Activated CD4-positive, alpha-beta T cell treated with anti-CD3 and anti-CD28 coated beads, Interleukin-2, amount 50 U/mL, for 1 hour (primary cell): ENCODE measurements around the gene VWF.

Experiments used
- DNase-seq: peaks from one replicate; pipeline ENCODE4 v3.0.0-alpha.2; 2020

The VWF gene

DNA sequence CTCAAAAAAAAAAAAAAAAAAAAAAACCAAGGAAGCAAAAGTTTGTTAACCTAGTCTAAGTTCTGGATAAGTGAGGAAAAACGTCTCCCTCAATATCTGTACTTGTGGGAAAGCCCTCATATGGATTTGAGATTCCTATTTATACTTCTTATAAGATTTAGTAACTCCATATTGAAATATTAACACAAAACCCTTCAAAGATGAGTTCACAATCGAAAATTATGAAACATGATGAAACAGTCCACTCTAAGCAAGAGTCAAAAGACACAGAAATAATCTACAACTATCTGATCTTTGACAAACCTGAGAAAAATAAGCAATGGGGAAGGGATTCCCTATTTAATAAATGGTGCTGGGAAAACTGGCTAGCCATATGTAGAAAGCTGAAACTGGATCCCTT is 25.2 kb downstream of the VWF start:
- DNase-seq: no peak

DNA sequence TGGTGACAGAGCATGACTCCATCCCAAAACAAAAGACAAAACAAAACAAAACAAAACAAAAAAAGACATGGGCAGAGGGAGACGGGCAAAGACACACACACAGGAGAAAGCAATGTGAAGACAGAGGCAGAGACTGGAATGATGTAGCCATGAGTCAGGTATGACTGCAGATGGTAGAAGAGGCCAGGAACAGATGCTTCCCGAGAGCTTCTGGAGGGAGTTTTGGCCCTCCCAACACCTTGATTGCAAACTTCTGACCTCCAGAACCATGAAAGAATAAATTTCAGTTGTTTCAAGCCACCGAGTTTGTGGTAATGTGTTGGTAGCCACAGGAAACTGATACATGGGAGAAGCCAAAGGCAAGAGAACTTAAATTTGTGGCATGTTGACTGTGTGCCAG is 27.1 kb downstream of the VWF start:
- DNase-seq: no peak

- no peak for DNase-seq
Measured at GRCh38 chr12:6096527-6096926, 27.9 kb downstream of the VWF start.

GRCh38 chr12:6095269-6095668 is 29.2 kb downstream of the VWF start:
- no peak for DNase-seq

DNA sequence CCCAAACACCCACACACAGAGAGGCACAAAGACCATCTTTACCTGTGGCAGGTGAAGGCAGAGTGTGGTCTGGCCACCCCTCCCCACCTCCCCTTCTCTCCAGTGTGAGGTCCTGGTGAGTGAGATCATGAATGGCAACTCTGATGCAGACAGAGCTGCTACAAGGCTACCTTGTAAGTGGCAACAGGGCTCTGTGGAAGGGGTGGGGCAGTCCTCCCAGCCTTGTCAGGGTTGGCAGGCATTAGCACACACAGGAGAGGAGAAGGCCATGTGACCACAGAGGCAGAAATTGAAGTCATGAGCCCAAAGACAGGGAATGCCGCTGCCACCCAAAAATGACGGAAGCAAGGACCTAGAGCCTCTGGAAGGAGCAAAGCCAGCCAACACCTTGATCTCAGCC is 30.7 kb downstream of the VWF start:
- no peak for DNase-seq

DNA sequence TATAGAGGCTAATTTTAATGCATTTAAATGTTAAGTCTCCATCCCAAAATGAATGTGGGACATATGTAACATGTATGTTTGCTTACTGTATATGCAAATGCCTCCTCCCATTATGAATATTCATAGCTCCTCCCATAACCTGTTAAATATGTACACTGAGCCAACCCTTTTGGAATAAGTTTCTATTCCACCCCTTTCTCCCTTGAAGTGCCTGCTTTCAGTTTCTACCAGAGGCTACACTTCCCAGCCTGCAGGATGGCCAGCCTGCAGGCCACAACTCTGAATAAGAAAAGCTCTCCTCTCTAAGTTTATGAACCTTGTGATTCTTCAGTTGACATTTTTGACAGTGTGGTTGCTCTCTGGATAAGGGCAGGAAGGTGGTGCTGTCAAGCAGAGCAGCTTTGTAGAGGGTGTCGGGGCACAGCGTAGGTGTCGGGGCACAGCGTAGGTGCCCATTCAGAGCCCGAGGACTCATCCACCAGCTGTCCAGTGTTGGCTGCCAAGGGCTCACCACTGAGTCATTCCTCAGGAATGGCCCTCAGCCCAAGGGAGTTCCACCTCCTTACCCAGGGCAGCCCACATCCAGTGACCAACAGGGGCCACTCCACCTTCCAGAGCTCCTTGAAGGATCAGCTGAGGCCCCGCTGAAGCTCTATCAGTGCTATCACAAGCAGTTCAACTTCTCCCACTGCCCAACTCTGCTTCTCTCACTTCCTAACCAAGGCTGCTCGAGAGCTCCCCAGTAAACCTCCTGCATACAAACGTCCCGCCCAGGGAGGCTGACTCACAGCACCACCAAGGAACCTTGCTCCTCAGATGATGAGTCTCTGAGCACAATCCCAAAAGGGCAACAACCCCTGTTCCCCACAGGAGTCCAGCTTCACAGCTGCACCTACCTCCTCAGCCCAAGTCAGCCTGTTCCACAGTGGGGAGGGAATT is 31.4 kb downstream of the VWF start:
- no peak for DNase-seq

- DNase-seq: no peak
Measured at GRCh38 chr12:6091786-6092566, 32.5 kb downstream of the VWF start.

GRCh38 chr12:6090803-6091202 is 33.7 kb downstream of the VWF start:
- DNase-seq: no peak

DNA sequence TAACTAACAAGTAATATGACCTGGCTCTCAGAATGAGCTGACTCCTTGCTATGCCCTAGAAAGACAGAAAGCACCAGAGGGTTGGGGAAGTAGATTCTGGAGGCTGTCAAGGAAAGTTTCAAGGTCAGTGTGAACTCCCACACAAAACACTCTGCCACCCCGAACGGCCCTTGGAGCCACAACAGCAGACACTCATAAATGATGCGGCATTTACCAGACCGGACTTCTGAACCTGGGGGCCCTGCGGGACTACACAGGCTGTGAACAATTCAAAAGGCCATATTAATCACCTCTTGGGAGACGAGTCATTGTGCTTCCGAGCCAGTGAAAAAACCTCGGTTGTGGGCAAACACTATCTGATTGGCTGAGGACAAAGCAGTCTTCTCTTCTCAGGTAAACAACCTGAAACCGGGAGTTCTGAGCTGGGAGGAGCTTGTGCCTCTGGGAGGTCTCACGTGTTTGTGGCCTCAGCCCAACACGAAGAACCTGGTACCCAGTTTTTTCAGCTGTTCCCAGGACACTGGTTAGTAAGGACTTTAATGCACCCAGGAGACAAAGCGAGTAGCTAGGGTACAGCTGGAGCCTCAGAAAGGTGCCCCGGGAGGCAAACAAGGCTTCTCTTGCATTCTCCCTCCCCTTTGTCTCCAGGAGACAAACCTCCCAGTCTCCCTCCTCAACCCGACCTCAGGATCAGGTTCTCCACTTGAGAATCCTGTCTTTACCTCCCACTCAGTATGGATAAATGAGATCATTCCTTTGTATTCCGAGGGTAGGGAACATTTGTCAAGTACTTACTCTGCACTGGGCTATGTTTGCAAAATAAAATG is 35.3 kb downstream of the VWF start:
- no peak for DNase-seq

DNA sequence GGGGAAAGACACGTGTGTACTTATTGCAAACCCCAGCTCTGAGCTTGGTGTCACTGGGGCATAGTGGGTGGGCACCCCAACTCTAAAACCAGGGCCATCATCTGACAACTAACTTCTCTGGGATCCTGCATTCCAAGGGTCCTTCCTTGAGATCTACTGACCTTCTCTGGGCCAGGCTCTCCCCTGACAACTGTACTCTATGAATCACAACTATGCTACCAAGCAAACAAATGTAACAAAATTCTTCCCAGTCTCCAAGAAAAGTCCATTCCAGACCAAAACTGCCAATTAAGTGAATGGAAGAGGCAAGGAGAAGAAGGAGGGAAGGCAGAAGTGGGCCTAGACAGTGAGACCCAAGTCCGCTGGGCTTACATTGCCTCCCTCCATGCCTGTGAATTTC is 38.2 kb downstream of the VWF start:
- DNase-seq: no peak

DNA sequence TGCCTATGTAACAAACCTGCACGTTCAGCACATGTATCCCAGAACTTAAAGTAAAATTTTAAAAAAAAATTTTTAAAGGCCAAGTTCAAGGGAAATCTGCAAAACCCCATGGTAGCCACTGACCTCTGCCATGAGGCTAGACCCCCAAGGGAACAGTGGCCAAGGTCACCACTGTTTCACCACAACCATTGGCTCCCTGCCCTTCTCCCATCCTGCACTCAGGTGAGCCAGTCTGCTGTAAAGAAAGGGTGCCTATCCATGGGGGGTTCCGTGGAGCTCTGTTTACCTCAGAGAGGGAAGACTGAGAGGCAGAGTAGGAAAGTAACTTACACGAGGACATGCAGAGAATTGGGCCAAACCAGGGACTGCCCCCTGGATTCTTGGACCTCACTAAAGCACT is 38.6 kb downstream of the VWF start:
- DNase-seq: no peak

DNA sequence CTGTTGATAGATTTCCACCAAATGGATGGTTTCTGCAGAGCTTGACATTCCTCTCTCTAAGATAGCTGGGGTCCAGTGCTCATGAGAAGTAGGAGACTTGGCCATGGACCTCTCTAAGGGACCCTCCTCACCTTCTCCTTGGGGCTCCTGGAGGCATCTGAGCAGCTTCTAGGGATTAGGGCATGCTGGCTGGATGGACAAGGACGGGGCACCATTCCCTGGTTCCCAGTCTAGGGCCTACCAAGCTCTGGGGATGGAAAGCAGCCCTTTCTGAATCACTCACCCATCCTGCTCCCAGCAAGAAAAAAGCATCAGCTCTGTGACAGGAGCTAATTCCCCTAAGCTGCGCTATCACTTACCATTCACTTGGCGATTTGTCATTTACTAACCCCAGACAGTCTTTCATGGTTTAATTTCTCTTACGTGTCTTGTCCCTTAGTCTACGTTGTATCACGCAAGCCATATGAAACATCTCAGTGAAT is 39.5 kb downstream of the VWF start:
- DNase-seq: no peak

DNA sequence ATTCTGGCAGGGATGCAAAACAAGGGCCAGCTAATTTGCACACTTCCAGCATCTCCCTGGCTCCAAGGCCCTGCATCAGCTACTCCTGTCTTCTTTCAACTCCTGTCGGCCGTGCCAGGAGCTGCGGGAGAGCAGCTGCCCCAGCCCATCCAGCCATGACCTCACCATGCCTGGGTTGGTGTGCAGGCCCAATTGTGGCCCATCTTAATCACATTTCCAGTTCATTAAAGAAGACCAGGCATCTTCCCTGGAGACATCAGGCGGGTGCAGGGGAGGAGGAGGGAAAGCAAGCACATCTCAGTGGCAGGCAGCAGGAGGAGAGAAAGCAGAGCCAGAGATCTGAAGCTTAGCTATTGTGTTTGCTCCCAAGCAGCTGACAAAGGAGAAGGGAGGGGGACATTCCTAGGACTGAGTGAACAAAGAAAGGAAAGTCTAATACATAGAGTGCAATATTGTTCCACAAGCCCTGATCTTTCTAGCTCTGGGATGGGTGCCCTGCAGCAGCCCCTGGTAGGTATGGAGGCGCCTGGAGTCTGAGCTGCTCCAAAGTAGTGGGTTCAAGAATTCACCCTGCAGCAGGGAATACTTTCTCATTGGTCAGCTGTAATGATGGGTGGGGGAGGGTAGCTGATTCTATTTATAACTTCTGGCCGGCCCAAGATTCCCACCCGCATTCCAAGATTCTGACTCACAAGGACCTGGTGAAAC is 40.1 kb downstream of the VWF start:
- no peak for DNase-seq

DNA sequence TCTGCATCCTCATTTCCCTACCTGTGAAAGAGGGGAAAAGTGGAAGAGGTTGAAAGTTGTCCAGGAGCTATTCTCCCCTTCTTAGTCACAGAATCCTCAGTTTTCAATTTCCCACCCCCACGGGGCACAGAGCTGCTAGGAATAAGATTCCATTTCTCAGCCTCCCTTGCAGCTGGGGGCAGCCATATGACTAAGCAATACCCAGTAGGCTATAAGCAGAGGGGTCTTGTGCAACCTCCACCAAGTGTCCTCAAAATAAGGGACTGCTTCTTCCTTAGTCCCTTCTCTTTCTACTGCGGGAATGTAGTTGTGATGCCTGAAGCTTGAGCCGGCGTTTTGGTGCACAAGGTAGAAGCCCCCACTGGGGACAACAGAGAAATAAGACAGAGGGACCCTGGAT is 40.9 kb downstream of the VWF start:
- no peak for DNase-seq

- DNase-seq: no peak
Measured at GRCh38 chr12:6082613-6083012, 41.9 kb downstream of the VWF start.

DNA sequence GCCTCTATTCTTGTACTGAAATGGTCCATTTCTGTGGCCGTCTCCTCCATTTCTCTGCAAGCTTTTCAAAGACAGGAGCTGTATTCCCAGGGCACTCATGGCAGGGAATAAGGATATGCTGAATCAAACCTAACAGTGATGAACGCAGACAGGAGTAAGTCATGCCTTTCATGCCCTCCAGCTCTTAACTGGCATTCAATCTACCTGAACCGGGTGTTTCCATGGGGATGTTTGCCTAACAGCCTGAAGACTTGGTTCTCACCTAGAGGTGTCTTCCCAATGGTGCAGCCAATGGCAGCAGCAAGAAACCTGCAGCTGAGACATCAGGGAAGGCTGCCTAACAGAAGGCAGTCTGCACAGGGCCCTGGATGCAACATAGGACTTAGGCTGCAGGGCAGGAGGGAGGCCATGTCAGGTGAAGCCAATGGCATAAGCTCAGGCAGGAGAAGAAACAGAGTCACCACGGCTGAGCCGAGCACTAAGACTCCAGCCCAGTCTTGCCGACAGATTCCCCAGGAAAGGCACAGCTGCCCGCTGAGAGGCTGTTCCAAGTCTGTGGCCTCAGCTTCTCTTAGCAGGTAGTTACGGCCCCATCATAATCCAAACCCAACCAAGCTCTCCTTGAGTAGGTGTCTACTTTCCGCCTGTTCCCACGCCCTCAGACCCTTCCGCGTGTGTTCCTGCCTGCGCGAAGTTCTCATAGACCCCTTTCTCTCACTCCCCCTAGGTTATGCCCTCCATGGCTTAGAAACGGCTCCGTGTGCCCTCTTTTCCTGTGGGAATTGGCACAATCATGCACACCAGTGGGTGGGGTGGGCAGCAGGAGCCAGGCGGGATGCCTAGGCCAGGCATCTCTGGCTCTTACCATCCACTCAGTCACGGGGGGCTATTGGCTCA is 44.1 kb downstream of the VWF start:
- no peak for DNase-seq

DNA sequence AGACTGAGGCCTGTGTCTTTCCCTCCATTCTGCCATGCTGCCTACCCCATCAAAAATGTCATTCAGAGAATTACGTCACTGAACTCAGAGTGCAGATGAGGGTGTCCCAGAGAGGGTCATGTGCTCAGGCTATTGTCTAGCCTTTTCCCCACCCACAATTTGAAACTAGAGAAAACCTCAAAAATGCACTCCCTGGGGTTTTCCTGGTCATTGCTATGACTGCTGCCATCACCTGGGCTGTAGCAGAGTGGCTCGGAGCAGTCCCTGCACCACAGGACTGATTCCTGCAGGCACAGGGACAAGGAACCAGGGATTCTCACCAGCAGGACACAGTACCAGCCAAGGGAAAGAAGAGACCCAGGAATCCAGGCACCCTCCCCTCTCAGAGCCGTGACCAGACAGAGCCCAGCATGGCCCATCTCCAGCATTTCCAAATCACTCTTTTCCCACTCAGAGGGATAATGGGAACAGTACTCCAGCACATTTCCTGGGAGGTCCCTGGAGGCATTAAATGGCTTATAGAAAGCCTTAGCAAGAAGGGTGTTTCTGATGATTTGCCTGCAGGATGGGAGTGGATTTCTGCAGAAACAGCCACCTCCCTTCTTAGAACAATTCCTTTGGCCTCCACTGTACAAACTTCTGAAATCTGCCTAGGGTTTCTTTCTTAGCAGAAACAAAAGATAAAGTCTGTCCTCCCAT is 45.9 kb downstream of the VWF start:
- no peak for DNase-seq

DNA sequence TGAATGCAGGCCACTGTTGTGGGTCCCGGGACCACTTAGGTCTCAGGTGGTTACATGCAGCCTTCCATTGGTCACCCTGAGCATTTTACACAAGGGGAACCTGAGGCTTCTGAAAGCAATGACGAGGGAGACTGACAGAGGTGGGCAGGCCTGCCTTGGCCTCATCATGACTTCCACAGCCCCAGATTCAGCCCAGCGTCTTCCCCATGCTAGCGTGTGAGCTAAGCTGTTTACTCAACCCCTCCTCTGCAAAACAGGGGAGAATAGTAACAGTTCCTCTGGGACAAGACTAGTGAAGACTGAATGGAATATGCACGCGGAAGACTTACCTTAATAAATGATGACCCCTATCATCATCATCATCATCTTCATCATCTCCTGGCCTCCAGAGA is 46.8 kb downstream of the VWF start:
- no peak for DNase-seq

DNA sequence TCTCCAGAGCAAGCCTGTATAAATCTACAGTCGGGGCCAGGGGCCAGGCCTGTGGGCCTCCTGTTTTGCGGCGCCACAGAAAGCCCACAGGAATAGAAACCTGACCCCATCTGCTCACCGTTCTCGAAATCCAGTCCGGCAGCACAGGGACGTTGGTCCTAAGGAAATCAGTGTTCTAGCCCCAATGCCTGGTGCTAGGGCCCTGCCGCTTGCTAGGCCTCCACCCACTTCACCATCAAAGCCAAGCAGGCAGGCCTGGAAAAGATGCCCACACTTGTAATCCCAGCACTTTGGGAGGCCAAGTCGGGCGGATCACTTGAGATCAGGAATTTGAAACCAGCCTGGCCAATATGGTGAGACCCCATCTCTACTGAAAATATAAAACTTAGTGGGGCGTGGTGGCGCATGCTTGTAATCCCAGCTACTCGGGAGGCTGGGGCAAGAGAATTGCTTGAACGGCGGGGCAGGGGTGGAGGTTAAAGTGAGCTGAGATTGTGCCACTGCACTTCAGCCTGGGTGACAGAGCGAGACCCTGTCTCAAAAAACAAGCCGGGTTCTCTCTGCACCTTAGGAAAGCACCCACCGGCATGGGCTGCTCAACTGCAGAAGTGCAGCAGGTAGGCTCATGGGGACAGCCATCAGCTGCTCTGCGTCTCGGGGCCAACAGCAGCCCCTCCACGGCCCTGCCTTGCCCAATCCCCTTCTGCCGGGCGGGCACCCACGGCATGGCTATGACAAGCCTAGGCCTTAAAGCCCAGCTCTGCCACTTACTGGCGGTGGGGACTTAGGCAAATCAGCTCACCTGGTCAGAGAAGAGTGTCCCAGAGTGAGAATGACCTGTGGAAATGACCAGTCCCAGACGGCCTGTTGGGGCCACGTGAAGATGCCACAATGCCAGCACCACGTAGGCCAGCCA is 47.4 kb downstream of the VWF start:
- DNase-seq: no peak

GRCh38 chr12:6076346-6076745 is 48.1 kb downstream of the VWF start:
- DNase-seq: no peak
